Activated CD8-positive, alpha-beta T cell treated with anti-CD3 and anti-CD28 coated beads, Interleukin-2, amount 10 ng/mL, durations not matched to agents 7 days and 5 days (primary cell): Measurements from ENCODE around the gene TRAF3IP1. TPM values are rescaled to one million over a fixed set of nuclear protein-coding genes. Genes with fewer than 3 reads are reported as not detected.

Experiments used
- ATAC-seq: fragments of 150-1000 bp; cut with Tn5 transposase; one replicate; pipeline ENCODE4 v1.10.0; 2021; ENCODE audit warnings: moderate library complexity
- CTCF ChIA-PET: fragments of 350-600 bp; sonication (Branson Sonifier 250); formaldehyde crosslinking; loops from one replicate; lab custom pipeline; 2021; ENCODE audit warnings: antibody characterized with exemption; lab: Charles Lee
- POLR2A ChIA-PET: fragments of 350-600 bp; sonication (Branson Sonifier 250); formaldehyde crosslinking; loops from one replicate; lab custom pipeline; 2021; ENCODE audit warnings: antibody characterized with exemption; lab: Charles Lee
- DNase-seq: peaks from one replicate; pipeline ENCODE4 v3.0.0-alpha.2; 2020
- H3K27ac Mint-ChIP-seq: one replicate; pipeline ENCODE4 v1.8.0; 2021; ENCODE audit warnings: mild to moderate bottlenecking, mixed read lengths
- H3K27me3 Mint-ChIP-seq: one replicate; pipeline ENCODE4 v1.8.0; 2021; ENCODE audit warnings: low read depth, mixed read lengths
- H3K36me3 Mint-ChIP-seq: one replicate; pipeline ENCODE4 v1.8.0; 2021; ENCODE audit warnings: low read depth, mixed read lengths
- H3K4me1 Mint-ChIP-seq: one replicate; pipeline ENCODE4 v1.8.0; 2021; ENCODE audit warnings: low read depth, mixed read lengths
- H3K4me3 Mint-ChIP-seq: one replicate; pipeline ENCODE4 v1.8.0; 2021; ENCODE audit warnings: mild to moderate bottlenecking, mixed read lengths
- H3K9me3 Mint-ChIP-seq: one replicate; pipeline ENCODE4 v1.8.0; 2022; ENCODE audit warnings: mixed read lengths; ENCODE audit not compliant: insufficient read depth
- total RNA-seq, 2 experiments: library from RNA; stranded (reverse); gene quantifications; one replicate each; pipeline ENCODE4 v1.2.3, GENCODE V29; 2021

Gene TRAF3IP1
- total RNA-seq, 2 experiments from 2014 or later, result 7.1 to 7.5 TPM

- no peak overlapping the region for H3K27ac Mint-ChIP-seq
- ChIA-PET POLR2A (no interaction called here), CTCF (no interaction called here)
- peaks cover 12% of the 10 kb centered on the region for H3K36me3 Mint-ChIP-seq
- H3K4me3 Mint-ChIP-seq, result no peak overlapping the region
- peaks cover 18% of the 10 kb centered on the region for H3K9me3 Mint-ChIP-seq
- ATAC-seq (no peak), DNase-seq (no peak)
- H3K4me1 Mint-ChIP-seq, result peaks cover 11% of the 10 kb centered on the region
- H3K27me3 Mint-ChIP-seq, result peaks cover 2% of the 10 kb centered on the region
Measured at GRCh38 chr2:238418999-238419546, 98.8 kb downstream of the TRAF3IP1 start.

- ChIA-PET POLR2A (no interaction called here), CTCF (no interaction called here)
- ATAC-seq (no peak), DNase-seq (no peak)
- Mint-ChIP-seq H3K4me3 (no peak overlapping the region), H3K9me3 (peaks cover 17% of the 10 kb centered on the region), H3K27ac (no peak overlapping the region), H3K36me3 (peaks cover 11% of the 10 kb centered on the region), H3K27me3 (peaks cover 2% of the 10 kb centered on the region), H3K4me1 (peaks cover 11% of the 10 kb centered on the region)
Measured at GRCh38 chr2:238420442-238420841, 100.1 kb downstream of the TRAF3IP1 start.

GRCh38 chr2:238420878-238421694, 100.8 kb downstream of the TRAF3IP1 start:
- no peak for ATAC-seq
- POLR2A ChIA-PET, result no interaction called here
- H3K4me3 Mint-ChIP-seq, result no peak overlapping the region
- peaks cover 15% of the 10 kb centered on the region for H3K4me1 Mint-ChIP-seq
- no peak overlapping the region for H3K27ac Mint-ChIP-seq
- peaks cover 10% of the 10 kb centered on the region for H3K9me3 Mint-ChIP-seq
- CTCF ChIA-PET, result no interaction called here
- H3K36me3 Mint-ChIP-seq, result peaks cover 7% of the 10 kb centered on the region
- peaks cover 2% of the 10 kb centered on the region for H3K27me3 Mint-ChIP-seq
- no peak for DNase-seq

GRCh38 chr2:238421695-238422035, 101.3 kb downstream of the TRAF3IP1 start:
- peaks cover 4% of the 10 kb centered on the region for H3K9me3 Mint-ChIP-seq
- ATAC-seq (no peak), DNase-seq (no peak)
- H3K4me3 Mint-ChIP-seq, result no peak overlapping the region
- POLR2A ChIA-PET, result no interaction called here
- H3K27me3 Mint-ChIP-seq, result peaks cover 2% of the 10 kb centered on the region
- H3K27ac Mint-ChIP-seq, result no peak overlapping the region
- H3K4me1 Mint-ChIP-seq, result peaks cover 17% of the 10 kb centered on the region
- CTCF ChIA-PET, result no interaction called here
- H3K36me3 Mint-ChIP-seq, result peaks cover 2% of the 10 kb centered on the region

- no peak overlapping the region for H3K4me3 Mint-ChIP-seq
- peaks cover under 1% of the 10 kb centered on the region for H3K36me3 Mint-ChIP-seq
- POLR2A ChIA-PET, result no interaction called here
- peak overlapping the region; percentile 39 for H3K27ac Mint-ChIP-seq
- H3K27me3 Mint-ChIP-seq, result no peaks in the 10 kb centered on the region
- ATAC-seq (no peak), DNase-seq (no peak)
- peaks cover 17% of the 10 kb centered on the region for H3K4me1 Mint-ChIP-seq
- CTCF ChIA-PET, result no interaction called here
- H3K9me3 Mint-ChIP-seq, result no peaks in the 10 kb centered on the region
Measured at GRCh38 chr2:238422285-238422684, 102.0 kb downstream of the TRAF3IP1 start.

- Mint-ChIP-seq H3K27ac (no peak overlapping the region), H3K36me3 (peaks cover 7% of the 10 kb centered on the region), H3K4me1 (peaks cover 22% of the 10 kb centered on the region), H3K27me3 (no peaks in the 10 kb centered on the region), H3K9me3 (no peaks in the 10 kb centered on the region), H3K4me3 (no peak overlapping the region)
- no peak for DNase-seq
- no peak for ATAC-seq
- CTCF ChIA-PET, result no interaction called here
- POLR2A ChIA-PET, result no interaction called here
Measured at GRCh38 chr2:238422940-238423339, 102.6 kb downstream of the TRAF3IP1 start.

- Mint-ChIP-seq H3K9me3 (no peaks in the 10 kb centered on the region), H3K36me3 (peaks cover 14% of the 10 kb centered on the region), H3K4me3 (no peak overlapping the region), H3K27ac (no peak overlapping the region), H3K4me1 (peaks cover 30% of the 10 kb centered on the region), H3K27me3 (no peaks in the 10 kb centered on the region)
- ChIA-PET CTCF (interaction anchor here (0.5 kb wide), 1 partner anchor 52 kb away, joined by 3 read pairs; no protein-coding TSS in a partner anchor), POLR2A (no interaction called here)
- DNase-seq (no peak), ATAC-seq (no peak)
Measured at GRCh38 chr2:238423561-238424312, 103.4 kb downstream of the TRAF3IP1 start.

- no peak for ATAC-seq
- Mint-ChIP-seq H3K4me3 (no peak overlapping the region), H3K36me3 (peaks cover 17% of the 10 kb centered on the region)
Measured at GRCh38 chr2:238424313-238424700, 104.0 kb downstream of the TRAF3IP1 start.

GRCh38 chr2:238425505-238425978, 105.2 kb downstream of the TRAF3IP1 start:
- ATAC-seq, result no peak
- Mint-ChIP-seq H3K27me3 (no peaks in the 10 kb centered on the region), H3K9me3 (no peaks in the 10 kb centered on the region), H3K27ac (peak overlapping the region; percentile 94), H3K4me3 (peak overlapping the region; percentile 83), H3K4me1 (peaks cover 44% of the 10 kb centered on the region), H3K36me3 (peaks cover 26% of the 10 kb centered on the region)
- ChIA-PET POLR2A (no interaction called here), CTCF (interaction anchor here (1.0 kb wide), 1 partner anchor 55 kb away, joined by 3 read pairs; no protein-coding TSS in a partner anchor)
- no peak for DNase-seq

More at GRCh38 chr2:238424313-238424700, 104.0 kb downstream of the TRAF3IP1 start:
- no peaks in the 10 kb centered on the region for H3K27me3 Mint-ChIP-seq
- DNase-seq, result no peak
- peaks cover 33% of the 10 kb centered on the region for H3K4me1 Mint-ChIP-seq
- H3K9me3 Mint-ChIP-seq, result no peaks in the 10 kb centered on the region
- peak overlapping the region; percentile 66 for H3K27ac Mint-ChIP-seq
- ChIA-PET CTCF (no interaction called here), POLR2A (no interaction called here)

GRCh38 chr2:238425979-238426567, 105.8 kb downstream of the TRAF3IP1 start:
- POLR2A ChIA-PET, result no interaction called here
- CTCF ChIA-PET, result interaction anchor here (1.0 kb wide), 1 partner anchor 55 kb away, joined by 3 read pairs; no protein-coding TSS in a partner anchor
- DNase-seq (peak; percentile 49), ATAC-seq (peak; percentile 33)
- H3K36me3 Mint-ChIP-seq, result peaks cover 30% of the 10 kb centered on the region
- H3K27me3 Mint-ChIP-seq, result no peaks in the 10 kb centered on the region
- H3K4me3 Mint-ChIP-seq, result peak overlapping the region; percentile 83
- peak overlapping the region; percentile 94 for H3K27ac Mint-ChIP-seq
- no peaks in the 10 kb centered on the region for H3K9me3 Mint-ChIP-seq
- H3K4me1 Mint-ChIP-seq, result peaks cover 47% of the 10 kb centered on the region

GRCh38 chr2:238426568-238427434, 106.5 kb downstream of the TRAF3IP1 start, which contains the start of gene ASB1:
Gene ASB1 (plus strand): TSS chr2:238426927. CDS start chr2:238427071, 144 bp downstream.
- ChIA-PET CTCF (no interaction called here), POLR2A (interaction anchor here (1.2 to 1.6 kb wide), 4 partner anchors 10 to 51 kb away, joined by 3 to 6 read pairs (median 4); no protein-coding TSS in a partner anchor)
- Mint-ChIP-seq H3K36me3 (peaks cover 33% of the 10 kb centered on the region), H3K9me3 (no peaks in the 10 kb centered on the region), H3K4me1 (peaks cover 53% of the 10 kb centered on the region), H3K4me3 (peak within 1 kb of the TSS; percentile 92), H3K27ac (peak within 1 kb of the TSS; percentile 94), H3K27me3 (no peaks in the 10 kb centered on the region)
- DNase-seq (peak; percentile 88), ATAC-seq (peak; percentile 83)
